Measurements from ENCODE around the gene C4orf36. TPM values are rescaled to one million over a fixed set of nuclear protein-coding genes. Genes with fewer than 3 reads are reported as not detected.

The C4orf36 gene
- total RNA-seq, 1 donor from 2014 or later = 2.3 TPM

GRCh38 chr4:86910369-86910768 lies 18.1 kb upstream of the C4orf36 start:
- TF ChIP-seq, protein P1, sequence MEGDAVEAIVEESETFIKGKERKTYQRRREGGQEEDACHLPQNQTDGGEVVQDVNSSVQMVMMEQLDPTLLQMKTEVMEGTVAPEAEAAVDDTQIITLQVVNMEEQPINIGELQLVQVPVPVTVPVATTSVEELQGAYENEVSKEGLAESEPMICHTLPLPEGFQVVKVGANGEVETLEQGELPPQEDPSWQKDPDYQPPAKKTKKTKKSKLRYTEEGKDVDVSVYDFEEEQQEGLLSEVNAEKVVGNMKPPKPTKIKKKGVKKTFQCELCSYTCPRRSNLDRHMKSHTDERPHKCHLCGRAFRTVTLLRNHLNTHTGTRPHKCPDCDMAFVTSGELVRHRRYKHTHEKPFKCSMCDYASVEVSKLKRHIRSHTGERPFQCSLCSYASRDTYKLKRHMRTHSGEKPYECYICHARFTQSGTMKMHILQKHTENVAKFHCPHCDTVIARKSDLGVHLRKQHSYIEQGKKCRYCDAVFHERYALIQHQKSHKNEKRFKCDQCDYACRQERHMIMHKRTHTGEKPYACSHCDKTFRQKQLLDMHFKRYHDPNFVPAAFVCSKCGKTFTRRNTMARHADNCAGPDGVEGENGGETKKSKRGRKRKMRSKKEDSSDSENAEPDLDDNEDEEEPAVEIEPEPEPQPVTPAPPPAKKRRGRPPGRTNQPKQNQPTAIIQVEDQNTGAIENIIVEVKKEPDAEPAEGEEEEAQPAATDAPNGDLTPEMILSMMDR (IDR thresholded peaks at IDR 0.05) = no peak
- peaks cover 22% of the 10 kb centered on the region for H3K4me1 ChIP-seq
- no peak overlapping the region for H3K4me3 ChIP-seq
- no peak for ATAC-seq
- no peaks in the 10 kb centered on the region for H3K9me3 ChIP-seq
- H3K27me3 ChIP-seq = no peaks in the 10 kb centered on the region
- H3K36me3 ChIP-seq = no peaks in the 10 kb centered on the region
- DNase-seq = no peak
- intact Hi-C loops (cut with DNase I) = no loop called here
- no peak overlapping the region for H3K27ac ChIP-seq

DNA sequence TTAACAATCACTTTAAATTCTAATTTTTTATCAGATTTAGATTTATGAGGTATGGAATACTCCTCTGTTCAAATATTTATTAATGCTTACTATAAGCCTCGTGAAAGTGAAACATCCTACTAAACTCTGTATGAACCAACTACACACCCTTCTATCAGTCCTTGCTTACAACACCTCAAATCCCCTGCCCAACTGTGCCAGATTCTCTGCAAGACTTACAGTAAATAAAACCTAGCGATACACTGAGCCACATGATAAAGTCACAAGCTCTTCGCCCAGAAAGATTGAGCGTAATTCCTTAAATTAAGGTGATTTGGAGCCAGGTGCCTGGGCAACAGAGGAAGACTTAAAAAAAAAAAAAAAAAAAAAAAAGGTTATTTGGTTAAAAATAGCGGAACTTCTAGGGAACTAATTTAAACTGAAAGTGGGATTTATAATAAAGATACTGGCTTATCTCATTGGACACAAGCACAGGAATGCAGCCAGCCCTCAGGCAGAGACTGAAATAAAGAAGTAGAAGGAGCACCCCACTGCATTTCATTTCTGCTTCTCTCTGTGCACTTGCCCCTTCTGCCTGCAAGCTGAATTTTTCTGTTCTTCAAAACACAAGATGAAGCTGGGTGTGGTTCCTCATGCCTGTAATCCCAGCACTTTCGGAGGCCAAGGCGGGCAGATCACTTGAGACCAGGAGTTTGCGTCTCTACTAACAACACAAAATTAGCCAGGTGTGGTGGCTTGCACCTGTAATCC lies 17.5 kb upstream of the C4orf36 start:
- Histone ChIP-seq H3K4me3 (no peak overlapping the region), H3K4me1 (peaks cover 22% of the 10 kb centered on the region), H3K27me3 (no peaks in the 10 kb centered on the region), H3K9me3 (no peaks in the 10 kb centered on the region), H3K36me3 (no peaks in the 10 kb centered on the region), H3K27ac (no peak overlapping the region)
- intact Hi-C loops (cut with DNase I) = no loop called here
- ATAC-seq (peak; percentile 51), DNase-seq (no peak)
- TF ChIP-seq, protein P1 (IDR thresholded peaks at IDR 0.05) = no peak

DNA sequence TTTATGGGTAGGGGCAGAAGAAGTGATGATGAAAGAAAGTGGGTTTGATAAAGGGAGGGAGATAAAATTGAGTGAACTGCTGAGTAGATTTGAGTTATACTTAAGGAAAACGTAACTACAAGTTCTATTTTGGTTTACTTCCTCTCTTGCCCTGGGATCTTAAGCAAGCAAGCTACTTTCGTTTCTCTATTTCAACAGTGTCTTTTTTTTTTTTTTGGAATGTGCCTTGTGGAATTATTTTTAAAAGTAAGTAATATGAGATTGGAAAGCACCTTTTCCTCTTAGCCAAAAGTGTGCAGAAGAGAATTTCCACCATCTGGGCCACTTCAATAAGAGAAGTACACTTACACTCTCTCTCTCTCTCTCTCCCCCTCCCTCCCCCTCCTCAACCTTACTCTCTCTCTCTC lies 16.0 kb upstream of the C4orf36 start:
- Histone ChIP-seq H3K27me3 (no peaks in the 10 kb centered on the region), H3K4me3 (peak overlapping the region; percentile 17), H3K9me3 (no peaks in the 10 kb centered on the region), H3K36me3 (no peaks in the 10 kb centered on the region), H3K4me1 (peaks cover 22% of the 10 kb centered on the region), H3K27ac (peak overlapping the region; percentile 53)
- TF ChIP-seq, protein P1 (IDR thresholded peaks at IDR 0.05) = no peak
- intact Hi-C loops (cut with DNase I) = no loop called here
- peak; percentile 12 for ATAC-seq
- DNase-seq = no peak

- no peaks in the 10 kb centered on the region for H3K27me3 ChIP-seq
- H3K9me3 ChIP-seq = no peaks in the 10 kb centered on the region
- intact Hi-C loops (cut with DNase I) = no loop called here
- ATAC-seq = no peak
- TF ChIP-seq, protein P1 (IDR thresholded peaks at IDR 0.05) = no peak
- H3K4me3 ChIP-seq = no peak overlapping the region
- H3K27ac ChIP-seq = no peak overlapping the region
- DNase-seq = no peak
- no peaks in the 10 kb centered on the region for H3K4me1 ChIP-seq
- H3K36me3 ChIP-seq = no peaks in the 10 kb centered on the region
Observed at GRCh38 chr4:86901864-86902263, 9.6 kb upstream of the C4orf36 start.

GRCh38 chr4:86898562-86898961 lies 6.3 kb upstream of the C4orf36 start:
- no peaks in the 10 kb centered on the region for H3K4me1 ChIP-seq
- no peak overlapping the region for H3K4me3 ChIP-seq
- H3K27ac ChIP-seq = no peak overlapping the region
- ATAC-seq (no peak), DNase-seq (no peak)
- no peaks in the 10 kb centered on the region for H3K9me3 ChIP-seq
- TF ChIP-seq, protein P1 (IDR thresholded peaks at IDR 0.05) = no peak
- no peaks in the 10 kb centered on the region for H3K36me3 ChIP-seq
- H3K27me3 ChIP-seq = no peaks in the 10 kb centered on the region
- intact Hi-C loops (cut with DNase I) = no loop called here
